ENCODE measurements around the gene TMEM154. TPM values are rescaled to one million over a fixed set of nuclear protein-coding genes. Genes with fewer than 3 reads are reported as not detected.

TMEM154 gene
- total RNA-seq, 4 donors from 2014 or later = 2.0 to 13.4 (median 3.3) TPM

DNA sequence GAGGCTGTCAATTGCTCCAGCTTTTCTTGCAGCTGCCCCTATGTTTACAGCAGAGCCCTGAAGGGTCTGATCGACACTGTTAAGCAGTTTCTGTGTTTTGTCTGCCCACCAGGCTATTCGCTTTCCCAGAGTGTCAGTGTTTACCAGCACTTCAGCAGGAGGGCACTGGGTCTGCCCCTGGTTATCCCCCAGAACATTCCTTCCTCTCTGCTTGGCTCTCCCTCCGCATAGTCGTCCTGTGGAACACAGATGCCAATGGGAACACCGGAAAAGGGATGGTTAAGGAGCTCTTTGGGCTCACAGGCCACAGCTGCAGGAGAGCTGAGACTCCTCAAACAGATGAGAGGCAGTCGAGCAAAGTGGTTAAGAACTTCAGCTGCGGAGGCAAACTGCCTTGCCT is 72.6 kb downstream of the TMEM154 start:
- ATAC-seq (ENCODE audit: low FRiP score) = no peak
- TF ChIP-seq, protein P1, sequence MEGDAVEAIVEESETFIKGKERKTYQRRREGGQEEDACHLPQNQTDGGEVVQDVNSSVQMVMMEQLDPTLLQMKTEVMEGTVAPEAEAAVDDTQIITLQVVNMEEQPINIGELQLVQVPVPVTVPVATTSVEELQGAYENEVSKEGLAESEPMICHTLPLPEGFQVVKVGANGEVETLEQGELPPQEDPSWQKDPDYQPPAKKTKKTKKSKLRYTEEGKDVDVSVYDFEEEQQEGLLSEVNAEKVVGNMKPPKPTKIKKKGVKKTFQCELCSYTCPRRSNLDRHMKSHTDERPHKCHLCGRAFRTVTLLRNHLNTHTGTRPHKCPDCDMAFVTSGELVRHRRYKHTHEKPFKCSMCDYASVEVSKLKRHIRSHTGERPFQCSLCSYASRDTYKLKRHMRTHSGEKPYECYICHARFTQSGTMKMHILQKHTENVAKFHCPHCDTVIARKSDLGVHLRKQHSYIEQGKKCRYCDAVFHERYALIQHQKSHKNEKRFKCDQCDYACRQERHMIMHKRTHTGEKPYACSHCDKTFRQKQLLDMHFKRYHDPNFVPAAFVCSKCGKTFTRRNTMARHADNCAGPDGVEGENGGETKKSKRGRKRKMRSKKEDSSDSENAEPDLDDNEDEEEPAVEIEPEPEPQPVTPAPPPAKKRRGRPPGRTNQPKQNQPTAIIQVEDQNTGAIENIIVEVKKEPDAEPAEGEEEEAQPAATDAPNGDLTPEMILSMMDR (IDR thresholded peaks at IDR 0.05) = no peak
- no peak for DNase-seq (ENCODE audit: low spot score)

DNA sequence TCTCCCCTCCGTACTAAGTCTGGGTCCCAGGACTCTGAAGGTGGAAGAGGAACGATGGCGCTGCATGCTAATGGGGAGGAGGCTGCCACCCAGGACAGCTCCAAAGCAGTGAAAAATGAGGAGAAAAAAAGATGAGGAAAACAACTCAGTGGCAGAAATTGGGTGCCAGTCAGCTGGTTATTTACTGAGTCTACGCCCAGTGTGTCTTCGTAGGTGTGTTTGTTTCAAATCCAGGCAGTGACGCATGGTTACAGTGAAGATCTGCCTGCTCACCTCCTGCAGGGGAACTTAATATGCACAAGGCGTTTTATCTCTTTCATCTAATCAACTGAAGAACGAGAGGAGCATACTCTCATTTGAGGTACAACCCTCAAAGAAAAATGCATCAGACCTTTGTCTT is 73.0 kb downstream of the TMEM154 start:
- DNase-seq (ENCODE audit: low spot score) = no peak
- TF ChIP-seq, protein P1 (IDR thresholded peaks at IDR 0.05) = no peak
- no peak for ATAC-seq (ENCODE audit: low FRiP score)

DNA sequence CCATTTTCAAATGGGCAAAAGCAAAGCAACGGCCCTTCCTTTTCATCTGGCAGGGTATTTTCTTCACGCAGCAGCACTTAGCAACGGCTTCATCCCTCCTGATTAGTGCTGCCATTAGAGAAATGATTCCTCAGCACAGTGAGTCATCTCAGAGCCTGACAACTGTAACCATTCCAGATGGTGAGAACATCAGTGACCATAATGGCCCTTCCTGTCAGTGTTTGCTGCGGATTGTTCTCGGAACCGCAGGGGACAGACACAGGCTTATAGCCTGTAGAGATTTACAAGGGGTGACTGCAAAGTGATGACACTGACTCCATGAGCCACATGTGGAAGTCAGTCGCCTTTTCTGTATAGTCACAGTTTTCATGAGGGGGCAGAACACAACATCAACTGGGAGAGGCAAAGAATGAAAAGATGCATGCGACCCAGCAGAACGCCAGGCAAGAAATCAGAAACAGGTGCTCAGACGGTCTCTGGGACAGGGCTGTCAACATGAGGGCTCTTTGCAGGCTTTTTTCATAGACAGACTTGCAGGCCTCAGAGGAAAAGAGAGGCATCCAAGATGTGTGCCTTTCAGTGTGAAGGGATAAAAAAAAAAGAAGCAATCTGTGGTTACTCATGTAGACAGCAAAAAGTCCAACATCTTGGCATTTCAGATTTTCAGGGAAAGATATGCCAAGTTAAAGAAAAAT is 74.0 kb downstream of the TMEM154 start:
- TF ChIP-seq, protein P1 (IDR thresholded peaks at IDR 0.05) = no peak
- ATAC-seq (ENCODE audit: low FRiP score) = no peak
- DNase-seq (ENCODE audit: low spot score) = no peak

DNA sequence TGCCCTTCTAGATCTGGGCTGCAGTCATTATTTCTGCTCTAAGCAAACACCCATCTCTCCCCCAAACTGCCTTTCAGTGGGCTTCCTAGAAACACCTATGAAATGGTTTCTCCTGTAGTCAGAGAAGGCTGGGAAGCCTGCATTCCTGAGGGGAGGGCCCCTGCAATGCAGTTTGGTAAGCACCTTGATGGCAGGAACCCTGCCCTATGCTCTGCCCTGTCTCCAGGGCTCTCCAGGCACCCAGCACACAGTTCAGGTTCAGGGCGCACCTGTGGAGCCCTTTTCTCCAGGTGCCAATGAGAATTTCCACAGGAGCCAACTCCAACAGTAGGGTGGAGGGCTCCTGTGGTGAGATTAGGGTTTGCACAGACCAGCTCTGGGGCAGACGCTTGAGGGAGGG is 74.8 kb downstream of the TMEM154 start:
- TF ChIP-seq, protein P1 (IDR thresholded peaks at IDR 0.05) = no peak
- no peak for ATAC-seq (ENCODE audit: low FRiP score)
- DNase-seq (ENCODE audit: low spot score) = no peak

DNA sequence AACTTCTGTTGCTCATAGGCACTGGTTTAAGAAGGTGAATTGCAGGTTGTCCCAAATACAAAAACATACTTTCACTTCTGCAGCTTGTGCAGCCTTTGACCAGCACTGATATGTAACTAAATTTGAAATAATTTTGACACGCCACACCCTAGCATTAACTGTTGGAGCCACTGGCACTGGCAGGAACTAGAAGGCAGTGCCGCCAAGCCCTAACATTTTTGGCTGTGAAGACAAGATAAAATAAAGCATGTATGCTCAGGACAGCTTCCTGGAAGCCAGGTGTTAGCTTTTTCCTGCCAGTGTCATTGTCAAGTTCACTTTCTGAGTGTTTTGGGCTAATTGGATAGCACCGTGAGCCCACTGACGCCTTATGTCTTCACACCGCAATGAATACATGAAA is 78.6 kb downstream of the TMEM154 start:
- no peak for ATAC-seq (ENCODE audit: low FRiP score)
- no peak for DNase-seq (ENCODE audit: low spot score)
- TF ChIP-seq, protein P1 (IDR thresholded peaks at IDR 0.05) = no peak

DNA sequence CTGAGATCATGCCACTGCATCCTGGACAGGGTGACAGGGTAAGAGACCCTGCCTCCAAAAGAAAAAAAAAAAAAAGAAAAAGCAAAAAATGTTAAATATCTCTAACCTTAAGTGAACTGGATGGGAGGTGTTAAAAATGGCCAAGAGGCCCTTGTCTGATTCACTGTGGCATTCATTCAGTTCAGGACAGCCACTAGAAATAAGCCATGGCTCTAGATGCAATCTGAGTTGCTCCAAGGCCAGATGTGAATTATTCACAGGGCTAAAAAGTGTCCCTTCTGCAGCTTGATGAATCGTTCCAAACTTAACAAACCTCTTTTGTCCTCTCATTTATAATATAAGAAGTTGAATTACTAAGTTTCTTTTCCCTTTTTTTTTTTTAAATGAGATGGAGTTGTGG is 80.2 kb downstream of the TMEM154 start:
- TF ChIP-seq, protein P1 (IDR thresholded peaks at IDR 0.05) = no peak
- DNase-seq (ENCODE audit: low spot score) (no peak), ATAC-seq (ENCODE audit: low FRiP score) (no peak)

DNA sequence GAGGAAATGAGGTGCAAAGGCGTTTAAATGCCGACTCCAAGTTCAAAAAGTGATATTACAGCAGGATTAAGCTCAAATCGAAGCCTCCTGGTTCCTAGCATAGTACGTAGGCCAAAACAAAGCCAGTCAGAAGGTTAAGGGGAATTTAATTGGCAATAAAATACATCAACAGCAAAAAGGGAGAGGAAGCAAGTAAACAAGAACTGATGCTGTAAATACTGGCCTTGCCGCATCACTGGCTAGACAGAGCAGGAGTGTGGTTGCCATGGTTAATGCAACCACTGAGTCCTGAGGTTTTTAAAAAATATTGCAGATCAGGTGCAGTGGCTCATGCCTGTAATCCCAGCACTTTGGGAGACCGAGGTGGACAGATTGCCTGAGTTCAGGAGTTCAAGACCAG is 80.7 kb downstream of the TMEM154 start:
- DNase-seq (ENCODE audit: low spot score) = no peak
- no peak for ATAC-seq (ENCODE audit: low FRiP score)
- TF ChIP-seq, protein P1 (IDR thresholded peaks at IDR 0.05) = no peak

All from omental fat pad (tissue), 4 donors.